GM11168 (cell line): ENCODE data around the gene UBE2M.

Experiments used
- in situ Hi-C: fragments of 300-500 bp; cut with MboI; formaldehyde crosslinking; loops from one replicate; pipeline ENCODE4 v1.12.0; 2022; ENCODE audit warnings: low sequenced_read_pairs; ENCODE audit not compliant: unreplicated experiment

UBE2M gene

DNA sequence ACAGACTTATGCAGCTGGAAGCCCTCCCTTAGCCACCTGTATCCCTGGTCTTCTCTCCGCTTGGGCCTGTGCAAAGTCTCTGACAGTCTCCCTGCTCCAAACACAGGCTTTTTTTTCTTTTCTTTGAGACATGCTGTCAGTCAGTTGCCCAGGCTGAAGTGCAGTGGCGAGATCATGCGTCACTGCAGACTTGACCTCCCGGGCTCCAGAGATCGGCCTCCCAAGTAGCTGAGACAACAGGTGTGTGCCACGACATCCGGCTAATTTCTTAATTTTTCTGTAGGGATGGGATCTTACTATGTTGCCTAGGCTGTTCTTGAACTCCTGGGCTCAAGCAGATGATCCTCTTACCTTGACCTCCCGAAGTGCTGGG is 13.2 kb upstream of the UBE2M start:
- in situ Hi-C loops, result no loop called here

DNA sequence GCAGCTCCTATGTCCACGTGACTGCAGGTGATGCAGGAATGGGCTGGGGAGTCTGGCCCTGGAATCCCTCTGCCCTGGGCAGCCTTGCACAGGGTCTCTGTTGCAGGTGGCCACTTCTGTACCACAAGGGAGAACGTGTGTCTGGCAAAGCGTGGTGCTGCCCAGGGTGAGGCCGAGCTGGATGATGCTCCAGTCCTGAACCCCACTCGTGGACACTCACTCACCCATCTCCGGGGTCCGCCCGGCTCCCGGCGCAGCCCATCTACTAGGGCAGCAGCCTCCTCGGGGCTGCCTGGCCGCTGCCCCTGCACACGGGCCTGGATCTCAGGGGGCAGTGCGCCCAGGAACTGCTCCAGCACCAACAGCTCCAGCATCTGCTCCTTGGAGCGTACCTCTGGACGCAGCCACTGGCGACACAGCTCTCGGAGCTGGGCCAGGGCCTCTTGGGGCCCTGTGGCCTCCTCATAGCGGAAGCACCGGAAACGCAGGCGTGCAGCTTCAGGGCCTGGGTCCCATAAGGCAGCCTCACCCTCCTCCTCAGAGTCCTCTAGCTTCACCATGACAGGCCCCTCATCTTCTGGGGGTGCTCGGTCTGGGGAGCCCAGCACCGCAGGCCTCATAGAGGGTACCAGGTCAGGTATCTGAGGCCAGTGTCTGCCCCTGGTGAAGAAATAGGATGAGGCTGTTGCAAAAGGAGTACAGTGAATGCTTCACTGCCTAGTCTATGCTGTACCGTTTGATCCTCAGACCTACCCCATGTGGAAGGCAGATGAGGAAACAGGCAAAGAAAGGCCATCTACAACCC is 12.6 kb upstream of the UBE2M start:
- in situ Hi-C loops, result no loop called here

DNA sequence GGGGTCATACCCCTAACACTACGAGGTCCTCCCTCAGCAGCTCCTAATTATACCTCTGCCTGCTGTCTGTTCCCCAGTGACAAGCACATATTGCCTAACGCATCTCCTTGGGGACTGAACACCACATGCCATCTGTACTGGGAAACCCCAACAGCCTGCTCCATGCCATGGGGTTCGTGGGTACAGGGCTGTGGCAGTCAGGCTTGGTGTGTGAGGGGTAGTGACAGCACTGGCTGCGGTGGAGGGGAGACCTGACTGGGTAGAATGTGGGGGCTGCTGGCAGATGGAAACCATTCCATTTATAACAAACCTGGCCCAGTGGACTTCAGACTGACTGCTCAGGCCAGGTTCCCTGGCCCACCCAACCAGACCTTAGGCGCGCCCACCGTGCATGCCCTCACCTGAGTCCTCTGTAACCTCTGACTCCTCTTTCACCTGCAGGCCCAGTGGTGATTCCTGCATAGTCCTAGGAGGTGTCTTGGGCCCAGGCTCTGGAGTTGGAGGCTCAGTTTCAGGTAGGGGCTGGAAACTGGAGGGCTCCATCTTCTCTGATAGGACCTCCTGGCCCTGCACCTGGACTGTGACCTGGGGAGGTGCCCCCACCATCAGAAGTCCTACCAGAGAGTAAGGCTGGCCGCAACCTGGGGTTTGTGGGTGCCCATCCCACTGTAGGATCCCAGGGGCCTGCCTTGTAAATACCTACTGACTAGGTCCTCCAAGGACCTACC is 11.7 kb upstream of the UBE2M start:
- in situ Hi-C loops, result no loop called here

DNA sequence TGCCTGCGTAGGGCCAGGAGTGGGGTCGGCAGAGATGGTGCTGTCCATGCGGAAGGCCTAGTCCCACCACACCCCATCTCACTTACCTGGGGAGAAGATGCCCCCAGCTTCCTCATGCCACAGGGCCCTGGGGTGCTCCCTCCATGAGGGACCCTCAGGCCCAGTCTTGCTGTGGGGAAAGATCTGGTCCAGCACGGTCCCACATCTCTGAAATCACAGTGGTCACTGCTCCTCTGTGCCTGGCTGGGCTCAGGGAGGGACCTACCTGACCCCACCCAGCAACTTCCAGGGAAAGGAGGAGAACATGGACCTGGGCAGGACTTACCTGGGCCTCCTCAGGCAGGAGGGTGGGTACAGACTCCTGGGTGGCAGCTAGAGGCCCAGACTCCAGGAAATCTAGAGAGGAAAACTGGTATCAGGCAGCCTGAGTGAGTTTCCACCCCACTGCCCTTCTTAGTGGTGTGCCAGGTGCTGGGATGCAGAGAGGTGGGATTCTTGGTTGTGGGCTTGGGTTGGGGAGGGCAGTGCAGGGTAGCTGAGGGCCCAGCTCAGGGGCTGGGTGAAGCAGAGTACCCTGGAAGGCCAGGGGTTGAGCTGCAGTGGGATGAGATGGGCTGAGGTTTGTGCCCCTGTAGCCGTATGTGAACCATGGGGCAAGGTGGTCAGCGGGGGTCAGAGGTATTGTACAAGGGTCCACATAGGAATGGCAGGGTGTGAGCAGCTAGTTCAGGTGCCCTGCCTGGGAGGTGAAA is 11.0 kb upstream of the UBE2M start:
- in situ Hi-C loops, result no loop called here

DNA sequence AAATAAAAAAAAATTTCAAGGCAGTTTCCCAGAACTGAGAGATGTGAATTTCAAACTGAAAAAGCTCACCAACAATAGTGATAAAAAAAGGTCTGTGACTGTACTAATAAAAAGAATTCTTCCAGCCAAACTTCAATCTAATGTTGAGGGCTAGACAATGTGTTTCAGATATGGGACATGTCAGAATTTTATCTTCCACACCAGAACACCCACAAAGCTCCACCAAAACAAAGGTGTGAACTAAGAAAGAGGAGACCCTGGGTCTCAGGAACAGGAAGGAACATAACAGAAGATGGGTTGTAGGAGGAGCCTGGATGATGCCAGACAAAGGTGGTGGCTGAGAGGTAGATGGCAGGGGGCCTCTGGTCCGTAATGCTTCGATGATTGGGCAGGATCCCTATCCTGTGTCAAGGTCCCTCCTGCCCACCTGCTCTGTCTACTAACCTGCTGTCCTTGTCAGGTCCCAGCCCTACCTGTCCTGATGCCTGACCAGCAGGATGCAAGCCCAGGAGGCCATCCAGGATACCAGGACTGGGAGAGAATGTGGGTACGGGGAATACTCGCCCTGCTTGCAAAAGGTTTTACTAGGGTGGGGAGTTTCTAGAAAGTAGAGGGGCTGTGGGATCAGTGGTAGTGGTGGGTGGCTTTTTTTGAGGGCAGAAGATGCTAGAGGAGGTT is 10.2 kb upstream of the UBE2M start:
- in situ Hi-C loops, result no loop called here

DNA sequence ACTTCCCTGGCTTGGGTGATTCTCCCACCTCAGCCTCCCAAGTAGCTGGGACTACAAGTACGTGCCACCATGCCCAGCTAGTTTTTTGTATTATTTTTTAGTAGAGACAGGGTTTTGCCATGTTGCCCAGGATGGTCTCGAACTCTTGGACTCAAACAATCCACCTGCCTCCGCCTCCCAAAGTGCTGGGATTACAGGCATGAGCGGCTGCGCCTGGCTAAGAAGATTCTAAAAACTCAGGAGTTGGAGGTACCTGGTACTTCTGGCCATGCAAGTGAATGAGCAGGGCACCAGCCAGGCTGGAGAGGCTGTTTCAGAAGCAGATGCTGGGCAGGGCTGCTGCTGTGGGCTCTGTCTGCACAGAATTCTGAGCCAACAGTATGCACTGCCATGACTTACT is 8.6 kb upstream of the UBE2M start:
- in situ Hi-C loops, result no loop called here

DNA sequence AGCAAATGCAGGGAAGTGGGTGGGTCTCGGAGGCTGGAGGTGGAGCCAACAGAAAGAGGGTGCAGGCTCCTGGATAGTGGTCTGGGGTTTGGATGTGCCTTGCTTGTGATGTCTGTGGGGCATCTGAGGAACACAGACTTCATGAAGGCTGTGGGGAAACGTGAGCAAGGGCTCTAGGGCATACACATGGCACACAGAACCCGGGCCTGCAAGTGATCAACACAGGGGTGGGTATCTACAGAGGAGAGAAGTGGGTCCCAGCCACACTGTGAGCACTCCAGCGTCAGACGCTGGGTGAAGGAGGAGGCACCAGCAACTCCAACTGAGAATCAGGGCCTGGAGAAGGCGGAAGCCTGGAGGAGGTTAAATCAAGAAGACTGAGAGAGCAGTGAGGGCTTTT is 5.4 kb upstream of the UBE2M start:
- in situ Hi-C loops, result no loop called here

DNA sequence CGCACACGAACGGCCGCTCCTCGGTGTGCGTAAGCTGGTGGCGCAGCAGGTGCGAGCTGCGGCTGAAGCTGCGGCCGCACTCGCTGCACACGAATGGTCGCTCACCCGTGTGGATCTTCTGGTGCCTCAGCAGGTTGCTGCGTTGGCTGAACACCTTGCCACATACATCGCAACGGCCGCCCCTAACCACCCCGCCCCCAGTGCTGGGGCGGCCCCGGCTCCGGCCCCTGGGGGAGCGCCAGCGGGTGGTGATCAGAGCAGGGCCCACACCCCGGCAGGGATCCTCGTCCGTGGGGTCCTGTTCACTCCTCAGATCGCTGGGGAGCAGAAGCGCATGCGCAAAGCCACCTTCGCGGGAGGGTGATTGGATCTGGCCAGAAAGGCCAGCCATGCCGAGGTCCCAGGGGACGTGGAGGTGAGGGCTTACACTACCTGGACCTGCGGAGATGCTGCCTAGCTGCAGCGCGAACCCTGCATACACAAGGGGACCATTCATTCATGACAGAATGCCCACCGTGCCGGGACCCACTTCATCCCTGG is 4.7 kb upstream of the UBE2M start:
- in situ Hi-C loops, result no loop called here

DNA sequence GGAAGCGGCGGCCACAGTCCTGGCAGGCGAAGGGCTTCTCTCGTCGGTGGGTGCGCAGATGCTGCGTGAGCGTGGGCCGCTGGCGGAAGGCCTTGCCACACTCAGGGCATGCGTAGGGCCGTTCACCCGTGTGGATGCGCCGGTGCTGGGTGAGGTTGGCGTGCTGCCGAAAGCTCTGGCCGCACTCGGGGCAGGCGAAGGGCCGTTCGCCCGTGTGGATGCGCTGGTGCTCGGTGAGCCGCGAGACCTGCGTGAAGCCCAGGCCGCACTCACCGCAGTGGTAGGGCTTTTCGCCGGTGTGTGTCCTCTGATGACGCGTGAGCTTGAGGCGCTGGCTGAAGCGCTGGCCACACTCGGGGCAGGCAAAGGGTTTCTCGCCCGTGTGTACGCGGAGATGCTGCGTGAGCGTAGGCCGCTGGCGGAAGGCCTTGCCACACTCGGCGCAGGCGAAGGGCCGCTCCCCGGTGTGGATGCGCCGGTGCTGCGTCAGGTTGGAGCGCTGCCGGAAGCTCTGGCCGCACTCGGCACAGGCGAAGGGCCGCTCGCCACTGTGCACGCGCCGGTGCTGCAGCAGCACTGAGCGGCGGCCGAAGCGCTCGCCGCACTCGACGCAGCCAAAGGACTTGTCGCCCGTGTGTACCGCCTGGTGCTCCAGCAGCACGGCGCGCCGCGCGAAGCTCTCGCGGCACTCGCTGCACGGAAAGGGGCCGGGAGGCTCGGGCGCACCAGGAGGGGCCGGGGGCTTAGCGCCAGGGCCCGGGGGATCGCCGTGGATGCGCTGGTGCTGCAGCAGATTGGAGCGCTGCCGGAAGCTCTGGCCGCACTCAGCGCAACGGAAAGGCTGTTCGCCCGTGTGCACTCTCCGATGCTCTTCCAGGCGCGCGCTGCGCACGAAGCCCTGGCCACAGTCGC is 4.0 kb upstream of the UBE2M start:
- in situ Hi-C loops, result no loop called here

DNA sequence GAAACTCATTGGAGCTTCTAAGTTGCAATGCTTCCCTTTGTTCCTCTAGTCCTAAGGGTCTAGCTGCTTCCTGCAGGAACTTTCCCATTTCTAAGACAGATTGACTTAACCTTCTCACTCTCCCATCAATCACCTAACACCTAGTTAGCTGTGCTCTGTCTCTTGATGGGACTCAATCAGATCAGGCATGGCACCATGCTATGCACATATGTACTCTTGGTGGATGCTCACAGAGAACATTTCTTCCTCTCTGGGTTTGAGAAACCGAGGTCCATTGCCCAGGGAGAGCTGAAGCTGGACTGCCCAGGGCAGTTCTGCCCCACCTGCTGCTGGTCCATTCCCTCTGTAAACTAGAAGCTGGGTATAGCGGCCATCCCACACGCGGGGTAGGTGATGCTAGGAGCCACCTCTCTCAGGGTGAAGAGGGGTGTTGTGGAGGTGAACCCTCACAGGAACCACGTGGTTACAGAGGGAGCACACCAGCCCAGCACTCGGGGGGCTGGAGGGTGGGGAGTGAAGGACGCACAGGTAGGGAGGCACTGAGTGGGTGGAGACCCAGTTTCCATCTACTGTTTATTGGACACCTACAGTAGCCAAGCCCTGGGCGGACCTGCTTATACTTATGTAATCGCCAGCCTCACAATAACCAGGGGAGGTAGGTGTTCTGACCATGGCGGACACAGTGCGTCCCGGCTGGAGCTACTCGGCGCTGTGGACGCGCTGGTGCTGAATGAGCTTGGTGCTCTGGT is 3.1 kb upstream of the UBE2M start:
- in situ Hi-C loops, result no loop called here

DNA sequence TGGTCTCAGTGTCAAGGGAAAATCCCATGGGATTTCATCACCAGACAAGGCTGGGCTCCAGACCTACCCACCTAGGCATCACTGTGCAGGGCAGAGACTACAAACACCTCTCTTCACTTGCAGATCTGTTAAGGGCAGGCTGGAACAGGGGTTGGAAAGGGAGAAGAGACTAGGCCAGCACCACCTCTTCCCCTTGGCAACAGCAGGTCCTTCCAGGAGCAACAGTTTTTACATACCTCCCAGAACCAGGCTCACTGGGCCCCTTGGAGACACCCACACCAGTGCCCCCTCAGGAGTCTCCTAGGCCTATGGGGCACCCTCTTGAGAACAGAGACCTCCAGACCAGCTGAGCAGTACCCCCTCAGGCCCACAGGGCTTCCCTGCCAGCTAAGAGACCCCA is 2.5 kb upstream of the UBE2M start:
- in situ Hi-C loops, result no loop called here

DNA sequence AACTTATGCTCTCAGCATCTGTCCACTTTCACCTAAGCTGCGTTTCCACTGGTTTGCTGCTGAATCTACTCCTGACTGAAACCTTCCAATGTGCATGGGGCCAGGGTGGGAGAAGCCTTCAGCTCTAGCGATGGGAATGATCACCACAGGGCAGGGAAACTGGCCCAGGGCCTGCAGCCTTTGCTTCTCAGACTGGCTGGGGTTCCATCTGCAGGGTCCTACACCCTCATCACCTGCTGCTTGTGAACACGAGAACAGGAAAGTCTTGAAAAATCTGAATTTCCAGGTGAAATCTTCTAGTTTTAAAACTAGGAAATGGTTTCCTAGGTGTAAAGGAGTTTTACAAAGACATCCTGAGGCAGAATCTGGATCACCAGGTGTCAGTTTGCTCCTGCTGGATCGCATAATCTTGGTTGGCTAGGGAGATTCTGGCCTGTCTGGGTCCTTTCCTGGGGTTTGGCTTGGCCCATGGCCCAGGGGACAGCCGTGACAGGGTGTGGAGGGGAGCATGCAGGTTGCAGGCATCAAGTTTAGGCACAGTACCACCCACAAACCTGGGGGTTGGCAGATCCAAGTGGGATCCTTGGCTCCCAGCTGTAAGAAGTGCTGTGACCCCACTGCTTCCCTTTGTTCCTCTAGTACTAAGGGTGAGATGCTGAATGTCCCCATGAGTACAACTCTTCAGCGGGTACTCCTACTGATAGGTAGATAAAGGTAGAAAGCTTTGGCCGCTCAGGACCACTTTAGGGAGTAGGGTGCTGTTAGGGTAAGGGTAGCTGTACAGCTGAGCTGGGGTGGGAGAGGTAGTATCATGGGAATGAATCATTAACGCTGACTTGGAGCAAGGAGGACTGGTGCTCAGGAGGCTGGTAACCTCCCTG is 1.8 kb upstream of the UBE2M start:
- in situ Hi-C loops, result no loop called here

DNA sequence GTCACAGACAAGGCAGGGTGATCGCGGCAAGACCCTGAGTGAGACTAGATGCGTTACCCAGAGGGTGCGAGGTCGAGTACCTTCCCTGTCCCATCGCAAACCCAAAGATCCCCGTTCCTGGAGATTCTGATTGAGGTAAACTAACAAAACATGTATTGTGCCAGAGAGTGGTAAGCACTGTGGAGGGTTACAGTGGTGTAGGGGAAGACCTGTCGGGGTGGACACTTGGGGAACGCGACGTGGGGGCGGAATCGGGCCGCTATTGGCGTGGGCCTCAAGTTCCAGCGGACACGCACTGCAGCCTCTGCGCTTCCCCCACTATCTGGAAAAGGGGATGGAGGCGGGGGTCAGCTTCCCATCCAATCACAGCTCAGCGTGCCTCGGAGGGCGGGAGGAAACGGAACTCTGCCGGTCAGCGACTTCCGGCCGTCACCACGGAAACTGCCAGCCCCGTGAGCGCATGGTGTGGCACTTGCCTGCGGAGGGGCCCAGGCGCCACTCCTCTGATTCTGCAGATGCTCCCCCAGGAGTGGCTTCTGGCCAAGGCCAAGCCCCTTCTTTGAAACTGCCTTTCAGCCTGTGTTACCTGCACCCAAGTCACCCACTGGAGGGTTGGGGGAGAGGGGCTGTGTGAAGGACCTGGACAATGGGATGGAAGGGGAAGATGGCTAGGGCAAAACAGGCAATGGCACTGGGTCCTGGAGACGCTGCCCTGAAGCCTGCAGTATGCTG is 1.0 kb upstream of the UBE2M start:
- in situ Hi-C loops, result no loop called here

DNA sequence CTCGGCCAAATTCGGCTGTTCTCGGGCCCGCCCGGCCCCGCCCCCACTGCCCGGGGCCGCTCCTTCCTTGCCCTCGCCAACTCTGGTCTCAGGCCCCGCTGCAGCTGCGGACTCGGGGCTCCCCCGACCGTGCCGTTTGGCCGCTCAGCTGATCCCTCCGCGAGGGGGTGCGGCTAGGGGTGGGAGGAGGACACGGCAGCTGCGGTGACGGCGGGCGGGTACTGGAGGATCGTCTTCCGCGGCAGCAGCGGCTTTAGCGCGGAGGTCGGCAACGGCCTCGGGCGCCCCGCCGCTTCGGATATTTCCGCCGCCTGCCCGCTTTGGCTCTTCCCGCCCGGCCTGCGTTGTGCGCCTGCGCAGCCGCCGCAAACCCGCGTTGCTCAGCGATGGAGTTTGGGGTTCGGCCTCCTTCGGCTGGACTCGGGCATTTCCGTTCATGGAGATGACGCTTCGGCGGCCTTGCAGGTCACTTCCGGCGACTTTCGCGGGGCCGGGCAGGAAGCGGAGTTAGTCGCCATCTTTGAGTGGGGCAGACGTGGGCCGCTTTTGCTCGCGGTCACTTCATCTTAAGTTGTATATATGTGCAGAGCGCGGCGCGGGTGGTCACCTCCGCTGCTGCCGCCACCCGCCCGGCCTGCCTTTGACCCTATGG is 338 bp upstream of the UBE2M start:
- in situ Hi-C loops, result no loop called here

DNA sequence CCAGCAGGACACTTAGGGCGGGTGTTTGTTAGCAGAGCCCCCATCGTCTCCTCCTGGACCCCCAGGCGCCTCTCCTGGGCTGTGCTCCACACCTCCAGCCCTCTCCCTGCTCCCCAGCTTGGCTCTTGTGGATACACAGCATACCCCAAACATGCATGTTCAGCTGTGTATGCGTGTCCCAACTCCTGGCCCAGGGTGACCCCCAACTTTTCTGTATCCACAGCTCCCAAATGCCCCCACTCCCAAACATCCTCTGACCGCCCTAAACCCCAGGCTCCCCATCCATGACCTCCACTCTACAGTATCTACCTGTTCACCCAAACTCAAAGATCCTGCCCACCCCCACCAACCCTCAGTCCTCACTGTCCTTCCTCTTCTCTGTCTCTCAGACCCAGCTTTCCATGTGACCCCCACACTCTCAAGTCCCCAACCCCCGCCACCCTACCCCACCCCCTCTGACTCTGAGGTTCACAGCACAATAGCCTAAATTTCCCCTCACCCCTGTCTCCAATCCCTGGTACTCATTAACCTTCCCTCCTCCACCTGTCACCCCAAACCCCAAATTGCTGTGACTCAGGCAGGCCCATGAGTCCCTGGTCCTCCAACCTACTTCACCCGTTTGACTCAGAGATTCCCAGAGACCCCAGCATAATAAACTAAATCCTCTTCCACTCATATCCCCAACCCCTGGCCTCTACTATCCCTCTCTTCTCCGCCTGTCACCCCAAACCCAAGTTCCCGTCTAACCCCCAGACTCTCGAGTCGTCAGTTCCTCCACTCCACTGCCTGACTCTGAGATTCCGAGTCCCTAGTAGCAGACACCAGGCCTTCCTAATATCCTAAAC is 968 bp downstream of the UBE2M start:
- in situ Hi-C loops, result no loop called here
